Astrocyte (in vitro differentiated cells and primary cell): Measurements from ENCODE around the gene IKZF5.

Source experiments
- CTCF ChIP-seq: IDR thresholded peaks from 2 replicates; pipeline ENCODE4 v1.5.1; 2011; ENCODE audit warnings: low read depth, mild to moderate bottlenecking, inconsistent platforms, low read length, moderate library complexity; ENCODE audit not compliant: insufficient read depth
- EZH2 ChIP-seq: IDR thresholded peaks from 2 replicates; pipeline ENCODE4 v1.6.1; 2012; ENCODE audit warnings: mild to moderate bottlenecking, low read length, inconsistent platforms; ENCODE audit not compliant: insufficient read depth

- TF ChIP-seq CTCF, result no peak
- no peak for TF ChIP-seq EZH2
Observed at GRCh38 chr10:122988501-122988900, 20.1 kb downstream of the IKZF5 start.
